HG03139 (cell line): ENCODE results near the gene MARS1.

Experiments
- ATAC-seq: cut with Tn5 transposase; IDR thresholded peaks from one replicate; pipeline ENCODE4 v1.9.1; 2021; ENCODE audit not compliant: unreplicated experiment

MARS1 gene

GRCh38 chr12:57456737-57457490 lies 31.0 kb upstream of the MARS1 start:
- no peak for ATAC-seq

DNA sequence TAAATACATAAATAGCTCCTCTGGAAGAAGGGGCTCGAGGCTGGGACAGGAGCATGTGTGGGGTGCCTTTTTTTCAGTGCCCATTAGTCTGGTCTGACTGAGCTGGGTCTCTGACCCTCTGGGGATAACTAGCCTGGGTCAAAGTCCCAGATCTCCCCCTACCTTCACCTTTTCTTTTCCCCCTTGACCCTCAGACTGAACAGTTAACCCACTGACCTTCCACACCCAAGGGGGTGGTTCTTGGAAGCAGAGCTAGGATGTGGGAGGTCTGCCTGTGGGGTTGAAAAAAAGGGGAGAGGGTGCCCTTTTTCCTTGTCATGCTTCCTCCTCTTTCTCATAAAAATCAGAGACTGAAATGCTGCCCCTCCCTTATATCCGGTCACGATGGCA lies 29.2 kb upstream of the MARS1 start:
- no peak for ATAC-seq

DNA sequence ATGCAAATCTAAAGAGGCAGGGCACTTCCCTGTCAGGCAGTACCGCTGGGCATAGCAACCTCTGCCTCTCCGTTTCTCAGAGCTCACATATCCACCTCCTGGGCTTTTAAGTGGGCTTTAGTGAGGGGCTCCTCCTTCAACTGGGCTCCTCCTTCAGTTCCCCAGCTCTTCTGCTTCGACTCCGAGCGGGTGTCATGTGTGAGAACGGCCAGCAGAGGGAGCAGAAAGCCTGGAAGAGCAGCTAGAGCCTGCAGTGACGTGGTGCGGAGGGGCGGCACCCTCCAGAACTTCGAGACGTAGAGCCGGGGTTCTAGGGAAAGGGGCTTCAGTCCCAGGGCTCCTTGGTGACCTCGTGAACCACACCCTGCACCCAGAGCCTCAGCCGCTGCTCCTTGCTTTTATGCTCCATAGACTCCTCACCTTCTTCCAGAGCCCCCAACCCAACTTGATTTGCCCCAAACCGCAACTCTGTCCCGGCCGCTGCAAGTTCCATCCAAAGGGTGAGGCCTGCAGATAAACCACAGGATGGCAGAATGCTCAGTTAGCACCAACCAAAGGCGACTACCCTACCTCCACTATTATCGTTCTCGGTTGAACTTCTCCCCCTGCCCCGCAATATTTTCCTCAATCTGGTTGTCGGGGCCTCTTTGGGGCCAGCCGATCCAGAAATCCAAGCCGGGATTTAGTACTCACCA lies 28.7 kb upstream of the MARS1 start:
- peak; percentile 43 for ATAC-seq

GRCh38 chr12:57459750-57460467 lies 28.0 kb upstream of the MARS1 start, which contains the start of gene GLI1:
Gene GLI1 (plus strand): TSS chr12:57459785. CDS start chr12:57463692, 3,907 bp downstream.
- no peak for ATAC-seq

DNA sequence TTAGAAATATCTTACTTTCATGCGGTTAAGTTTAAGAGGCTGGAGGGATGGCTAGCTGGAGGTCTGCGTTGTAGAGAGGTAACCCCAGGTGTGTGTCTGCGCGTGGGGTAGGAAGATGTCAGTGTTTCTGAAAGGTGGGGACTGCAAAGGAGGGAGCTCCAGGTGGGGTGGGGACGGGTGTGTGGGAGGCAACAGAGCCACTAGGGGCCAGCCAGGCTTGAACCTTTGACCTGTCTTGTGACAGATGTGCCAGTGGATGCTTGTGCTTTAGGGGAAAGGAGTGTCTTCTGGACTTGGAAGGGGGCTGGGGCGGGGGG lies 27.4 kb upstream of the MARS1 start:
- no peak for ATAC-seq

DNA sequence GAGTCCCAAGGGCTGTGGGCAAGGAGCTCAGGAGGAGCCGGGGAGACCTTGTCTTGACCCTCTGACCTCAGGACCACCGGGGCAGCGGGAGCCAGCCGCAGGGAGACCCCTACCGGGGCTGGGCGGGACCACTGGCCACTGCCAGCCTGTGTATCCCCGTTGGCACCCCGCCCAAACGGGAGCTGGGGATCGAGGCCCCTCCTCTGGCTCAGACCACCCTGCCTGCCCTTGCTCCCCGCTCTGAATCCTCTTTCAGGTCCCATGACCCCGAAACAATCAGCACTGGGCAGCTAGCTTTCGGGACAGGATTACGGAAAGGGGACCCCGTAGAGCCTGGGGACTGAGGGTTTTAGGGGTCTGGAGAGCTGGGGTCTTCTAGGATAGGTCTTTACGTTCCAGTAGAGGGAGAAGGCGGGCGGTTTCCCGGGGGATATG lies 27.0 kb upstream of the MARS1 start:
- no peak for ATAC-seq

DNA sequence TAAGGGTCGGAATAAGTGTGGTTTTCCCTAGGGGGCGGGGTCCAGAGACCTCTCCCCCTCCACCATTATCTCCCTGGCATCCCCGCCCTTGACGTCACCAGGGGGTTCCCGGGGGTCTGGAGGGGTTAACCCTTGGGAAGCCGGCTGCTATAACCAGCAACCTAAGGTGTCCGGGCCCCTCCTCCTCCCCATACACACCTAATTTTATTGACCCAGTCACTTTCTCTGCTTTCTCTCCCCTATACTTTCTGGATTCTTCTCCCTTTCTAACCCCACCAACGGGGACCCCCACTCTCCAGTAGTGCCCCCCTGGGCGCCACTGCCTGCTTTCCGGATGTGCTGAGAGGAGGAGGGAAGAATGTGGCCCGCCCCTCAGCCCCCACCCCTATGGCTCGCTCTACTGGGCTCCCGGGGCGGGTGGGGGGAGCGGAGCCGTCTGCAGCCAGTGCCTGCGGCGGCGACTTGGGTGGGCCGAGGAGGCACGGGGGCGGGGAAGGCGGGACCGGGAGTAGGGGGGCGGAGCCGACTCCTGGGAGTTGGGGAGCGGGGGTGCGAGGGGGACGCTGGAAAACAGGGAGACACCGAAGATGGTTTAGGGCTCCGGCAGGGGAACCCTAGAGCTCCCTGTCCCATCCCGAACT lies 26.5 kb upstream of the MARS1 start:
- ATAC-seq, result no peak

DNA sequence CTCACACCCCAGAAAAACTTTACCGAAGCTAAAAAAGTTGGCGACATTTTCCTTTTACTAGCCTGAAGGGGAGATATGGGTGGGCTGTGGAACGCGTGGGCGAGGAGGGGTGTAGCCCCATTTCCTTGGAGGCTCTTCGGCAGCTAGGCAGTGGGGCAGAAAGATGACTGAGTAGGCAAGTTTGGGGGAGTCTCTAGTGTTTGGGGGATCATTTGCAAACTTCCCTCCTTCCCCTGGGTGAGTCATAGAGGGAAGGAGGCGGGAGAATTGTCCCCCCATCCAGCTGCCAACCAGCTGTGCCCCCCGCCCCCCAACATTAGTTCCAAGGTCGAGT lies 26.0 kb upstream of the MARS1 start:
- ATAC-seq, result no peak

DNA sequence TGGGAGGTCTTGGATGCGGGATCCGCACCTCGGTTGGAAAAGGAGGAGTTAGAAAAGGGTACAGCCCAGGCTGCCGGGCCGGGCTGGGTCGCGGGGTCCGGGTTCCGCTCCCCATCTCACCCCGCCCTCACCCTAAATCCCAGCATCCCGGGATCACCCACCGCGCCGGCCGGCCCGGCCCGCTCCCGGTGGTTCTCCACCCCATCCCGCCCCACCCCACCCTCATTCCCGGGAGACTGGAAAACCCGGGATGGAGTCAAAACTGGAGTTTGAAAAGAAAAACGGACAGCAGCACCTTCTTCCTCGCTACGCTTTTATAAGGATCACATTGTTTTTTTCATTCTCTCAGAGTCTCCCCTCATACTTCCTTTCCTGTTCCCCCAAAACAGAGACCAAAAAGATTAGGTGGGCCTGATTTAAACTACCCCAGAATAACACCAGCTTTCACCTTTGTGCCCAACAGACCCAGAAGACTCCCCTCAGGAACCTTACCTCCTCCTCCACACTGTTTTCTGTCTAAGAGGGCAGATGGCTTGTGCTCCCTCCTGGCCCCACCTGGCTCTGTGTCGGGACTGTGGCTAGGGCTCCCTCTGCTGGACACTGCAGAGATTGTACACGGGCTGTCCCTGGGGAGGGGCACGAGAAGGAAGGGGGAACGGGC lies 25.5 kb upstream of the MARS1 start:
- ATAC-seq, result peak; percentile 47

DNA sequence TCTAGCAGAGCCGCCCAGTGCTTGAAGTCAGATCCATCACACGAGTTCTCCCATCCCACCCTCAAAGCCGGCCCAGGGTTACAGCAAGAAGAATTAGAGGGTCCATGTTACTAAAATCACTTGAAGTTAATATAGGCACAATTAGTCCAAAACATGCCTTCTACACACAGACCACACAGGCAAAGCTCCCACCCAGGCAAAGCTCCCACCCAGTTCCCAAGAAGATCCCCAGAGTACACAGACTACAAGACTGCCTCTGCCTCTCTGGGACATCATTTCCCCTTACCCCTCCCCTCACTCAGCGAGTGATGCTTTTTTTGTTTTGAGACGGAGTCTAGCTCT lies 25.0 kb upstream of the MARS1 start:
- ATAC-seq, result no peak

- no peak for ATAC-seq
These were observed 23.3 kb upstream of the MARS1 start for GRCh38 chr12:57464569-57464968.

- ATAC-seq, result no peak
These were observed 22.7 kb upstream of the MARS1 start for GRCh38 chr12:57465030-57465746.

DNA sequence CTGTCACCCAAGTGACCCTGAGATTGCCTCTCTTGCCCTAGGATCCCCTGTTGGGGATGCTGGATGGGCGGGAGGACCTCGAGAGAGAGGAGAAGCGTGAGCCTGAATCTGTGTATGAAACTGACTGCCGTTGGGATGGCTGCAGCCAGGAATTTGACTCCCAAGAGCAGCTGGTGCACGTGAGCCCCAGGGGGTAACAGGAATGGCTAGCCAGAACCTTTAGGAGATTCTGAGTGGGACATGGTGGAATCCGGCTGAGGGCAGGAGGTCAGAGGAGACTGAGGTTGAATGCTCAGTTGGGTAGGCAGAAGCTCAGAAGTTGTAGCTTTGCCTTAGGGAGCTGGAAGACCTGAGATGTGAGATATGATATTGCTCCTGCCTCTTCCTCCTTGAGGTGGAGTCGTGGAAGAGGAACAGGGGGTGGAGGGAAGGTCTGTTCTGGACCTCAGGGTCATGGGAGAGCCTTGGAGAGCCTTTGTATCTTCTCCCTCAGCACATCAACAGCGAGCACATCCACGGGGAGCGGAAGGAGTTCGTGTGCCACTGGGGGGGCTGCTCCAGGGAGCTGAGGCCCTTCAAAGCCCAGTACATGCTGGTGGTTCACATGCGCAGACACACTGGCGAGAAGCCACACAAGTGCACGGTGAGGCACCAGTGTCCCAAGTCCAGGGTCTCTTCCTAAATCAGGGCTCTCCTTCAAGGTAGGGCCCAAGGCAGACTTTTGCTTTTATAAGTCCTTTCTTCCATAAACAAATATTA lies 21.9 kb upstream of the MARS1 start:
- ATAC-seq, result no peak

GRCh38 chr12:57467212-57467874 lies 20.5 kb upstream of the MARS1 start:
- ATAC-seq, result no peak

DNA sequence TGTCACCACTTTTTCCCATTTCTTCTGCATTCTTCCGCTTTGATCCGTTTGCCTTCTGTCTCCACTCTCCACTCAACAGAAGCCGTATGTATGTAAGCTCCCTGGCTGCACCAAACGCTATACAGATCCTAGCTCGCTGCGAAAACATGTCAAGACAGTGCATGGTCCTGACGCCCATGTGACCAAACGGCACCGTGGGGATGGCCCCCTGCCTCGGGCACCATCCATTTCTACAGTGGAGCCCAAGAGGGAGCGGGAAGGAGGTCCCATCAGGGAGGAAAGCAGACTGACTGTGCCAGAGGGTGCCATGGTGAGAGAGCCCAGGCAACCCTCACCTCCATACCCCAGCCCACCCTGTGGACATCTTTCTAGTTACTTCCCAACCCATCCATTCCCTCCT lies 20.0 kb upstream of the MARS1 start:
- no peak for ATAC-seq

- no peak for ATAC-seq
These were observed 18.3 kb upstream of the MARS1 start for GRCh38 chr12:57469296-57470164.

DNA sequence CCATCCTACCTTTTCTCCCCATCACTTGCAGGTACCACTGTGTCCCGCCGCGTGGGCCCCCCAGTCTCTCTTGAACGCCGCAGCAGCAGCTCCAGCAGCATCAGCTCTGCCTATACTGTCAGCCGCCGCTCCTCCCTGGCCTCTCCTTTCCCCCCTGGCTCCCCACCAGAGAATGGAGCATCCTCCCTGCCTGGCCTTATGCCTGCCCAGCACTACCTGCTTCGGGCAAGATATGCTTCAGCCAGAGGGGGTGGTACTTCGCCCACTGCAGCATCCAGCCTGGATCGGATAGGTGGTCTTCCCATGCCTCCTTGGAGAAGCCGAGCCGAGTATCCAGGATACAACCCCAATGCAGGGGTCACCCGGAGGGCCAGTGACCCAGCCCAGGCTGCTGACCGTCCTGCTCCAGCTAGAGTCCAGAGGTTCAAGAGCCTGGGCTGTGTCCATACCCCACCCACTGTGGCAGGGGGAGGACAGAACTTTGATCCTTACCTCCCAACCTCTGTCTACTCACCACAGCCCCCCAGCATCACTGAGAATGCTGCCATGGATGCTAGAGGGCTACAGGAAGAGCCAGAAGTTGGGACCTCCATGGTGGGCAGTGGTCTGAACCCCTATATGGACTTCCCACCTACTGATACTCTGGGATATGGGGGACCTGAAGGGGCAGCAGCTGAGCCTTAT lies 17.4 kb upstream of the MARS1 start:
- no peak for ATAC-seq
